H1 (cell line): Measurements from ENCODE around the gene C2CD4A. TPM values are rescaled to one million over a fixed set of nuclear protein-coding genes. Genes with fewer than 3 reads are reported as not detected.

Experiments used
- CTCF ChIA-PET: fragments of 300-600 bp; sonication (Branson Sonifier 250); formaldehyde crosslinking; loops from one replicate; lab custom pipeline; 2021; ENCODE audit not compliant: partially characterized antibody; lab: Charles Lee
- POLR2A ChIA-PET: fragments of 300-600 bp; sonication (Branson Sonifier 250); formaldehyde crosslinking; loops from one replicate; lab custom pipeline; 2021; ENCODE audit warnings: inconsistent platforms; ENCODE audit not compliant: partially characterized antibody; lab: Charles Lee
- DNase-seq, 2 experiments: peaks; one replicate each; pipeline versions ENCODE4 v3.0.0 to v3.0.0-alpha.2; 2010 to 2022; ENCODE audit warnings: low spot score in 2 of 2, low read depth in 1 of 2, mixed read lengths in 1 of 2
- FAIRE-seq: peaks from 2 replicates; lab custom pipeline; 2011; peaks lifted over from hg19 to GRCh38; lab: Jason Lieb, UNC
- H2AFZ ChIP-seq: 2 replicates; pipeline ENCODE4 v1.8.1; 2012; ENCODE audit warnings: low read length, inconsistent platforms
- H2AK5ac ChIP-seq: 2 replicates; pipeline ENCODE4 v1.6.1; 2013; ENCODE audit warnings: low read depth, low read length
- H2BK120ac ChIP-seq: replicated peaks from 2 replicates; pipeline ENCODE3; 2013; ENCODE audit warnings: low read depth, low read length, inconsistent platforms
- H2BK12ac ChIP-seq: 2 replicates; pipeline ENCODE4 v1.6.1; 2013; ENCODE audit warnings: low read depth, low read length
- H2BK15ac ChIP-seq: 2 replicates; pipeline ENCODE4 v1.6.1; 2013; ENCODE audit warnings: low read length
- H2BK20ac ChIP-seq: 2 replicates; pipeline ENCODE4 v1.6.1; 2013; ENCODE audit warnings: low read length
- H2BK5ac ChIP-seq: 2 replicates; pipeline ENCODE4 v1.6.1; 2013; ENCODE audit warnings: low read depth, low read length
- H3K14ac ChIP-seq: 2 replicates; pipeline ENCODE4 v1.6.1; 2013; ENCODE audit warnings: inconsistent platforms; ENCODE audit not compliant: insufficient read length
- H3K18ac ChIP-seq: 2 replicates; pipeline ENCODE4 v1.6.1; 2013; ENCODE audit warnings: low read length; ENCODE audit errors: extremely low read depth
- H3K23ac ChIP-seq: 2 replicates; pipeline ENCODE4 v1.6.1; 2013; ENCODE audit warnings: inconsistent platforms; ENCODE audit not compliant: insufficient read length
- H3K23me2 ChIP-seq: 2 replicates; pipeline ENCODE4 v1.6.1; 2013; ENCODE audit warnings: low read depth, low read length
- H3K27ac ChIP-seq: 2 replicates; pipeline ENCODE4 v1.6.1; 2011; ENCODE audit warnings: low read depth, low read length, inconsistent platforms
- H3K27me3 ChIP-seq, 4 experiments: replicated peaks in 1 of 4; 1 replicate in 1 of 4; 2 replicates in 3 of 4; pipeline versions ENCODE4 v1.6.1 to v1.8.1; 2011 to 2013; ENCODE audit warnings: low read length in 3 of 4, mild to moderate bottlenecking in 3 of 4, inconsistent platforms in 2 of 4, mixed read lengths in 2 of 4, moderate library complexity in 1 of 4; ENCODE audit not compliant: control insufficient read depth in 3 of 4, insufficient read depth in 3 of 4; ENCODE audit errors: extremely low read depth in 1 of 4
- H3K36me3 ChIP-seq, 4 experiments: 2 replicates each; pipeline versions ENCODE4 v1.6.1 to v1.8.1; 2011 to 2013; ENCODE audit warnings: mild to moderate bottlenecking in 4 of 4, low read length in 3 of 4, moderate library complexity in 2 of 4, control low read depth in 1 of 4, inconsistent platforms in 1 of 4; ENCODE audit not compliant: insufficient read depth in 4 of 4, control insufficient read depth in 2 of 4
- H3K4ac ChIP-seq: replicated peaks from 2 replicates; pipeline ENCODE3; 2013; ENCODE audit warnings: low read length, low read depth, mixed read lengths, inconsistent platforms; ENCODE audit not compliant: insufficient read length
- H3K4me1 ChIP-seq, 4 experiments: replicated peaks in 1 of 4; 1 replicate in 1 of 4; 2 replicates in 3 of 4; pipeline versions ENCODE4 v1.6.1 to v1.8.1; 2011 to 2013; ENCODE audit warnings: low read length in 3 of 4, inconsistent platforms in 2 of 4, mixed read lengths in 1 of 4; ENCODE audit not compliant: insufficient read depth in 4 of 4, control insufficient read depth in 3 of 4
- H3K4me2 ChIP-seq, 2 experiments: 2 replicates each; pipeline versions ENCODE4 v1.6.1 to v1.8.1; 2011 to 2013; ENCODE audit warnings: low read depth in 2 of 2, low read length in 2 of 2, control low read depth in 1 of 2, inconsistent platforms in 1 of 2, mild to moderate bottlenecking in 1 of 2; ENCODE audit not compliant: insufficient read depth in 1 of 2
- H3K4me3 ChIP-seq, 4 experiments: fragments of 200-600, 300-600 bp in 1 of 4; sonication (generic), shearing (Covaris generic), sonication (Bioruptor Twin) in 1 of 4; 2 replicates each; pipeline versions ENCODE4 v1.5.1 to v1.8.1; 2011 to 2016; ENCODE audit warnings: low read length in 4 of 4, low read depth in 3 of 4, control low read depth in 2 of 4, inconsistent platforms in 2 of 4, mild to moderate bottlenecking in 2 of 4, mixed read lengths in 1 of 4, moderate library complexity in 1 of 4; ENCODE audit not compliant: insufficient read depth in 2 of 4; ENCODE audit errors: extremely low read depth in 1 of 4
- H3K56ac ChIP-seq: replicated peaks from 2 replicates; pipeline ENCODE3; 2013; ENCODE audit warnings: low read depth, mild to moderate bottlenecking, mixed read lengths, low read length, inconsistent platforms; ENCODE audit not compliant: insufficient read length
- H3K79me1 ChIP-seq: 2 replicates; pipeline ENCODE4 v1.6.1; 2013; ENCODE audit warnings: low read depth, low read length, control low read depth
- H3K79me2 ChIP-seq, 2 experiments: 2 replicates each; pipeline versions ENCODE4 v1.6.1 to v1.8.1; 2012 to 2013; ENCODE audit warnings: low read length in 2 of 2, mild to moderate bottlenecking in 2 of 2, inconsistent platforms in 1 of 2; ENCODE audit not compliant: insufficient read depth in 2 of 2, control insufficient read depth in 1 of 2
- H3K9ac ChIP-seq, 4 experiments: replicated peaks in 1 of 4; 1 replicate in 1 of 4; 2 replicates in 3 of 4; pipeline versions ENCODE4 v1.6.1 to v1.8.1; 2011 to 2013; ENCODE audit warnings: low read depth in 3 of 4, low read length in 3 of 4, control low read depth in 2 of 4, mild to moderate bottlenecking in 2 of 4, moderate library complexity in 2 of 4, inconsistent platforms in 1 of 4; ENCODE audit errors: extremely low read depth in 1 of 4
- H3K9me3 ChIP-seq, 2 experiments: 2 replicates each; pipeline versions ENCODE4 v1.6.1 to v1.8.1; 2012 to 2013; ENCODE audit warnings: mild to moderate bottlenecking in 2 of 2, moderate library complexity in 2 of 2, control low read depth in 1 of 2, inconsistent platforms in 1 of 2, low read depth in 1 of 2, low read length in 1 of 2, mixed read lengths in 1 of 2; ENCODE audit not compliant: insufficient read depth in 2 of 2
- H4K20me1 ChIP-seq, 2 experiments: replicated peaks in 1 of 2; 2 replicates each; pipeline versions ENCODE3 to v1.8.1; 2011 to 2013; ENCODE audit warnings: inconsistent platforms in 2 of 2, low read length in 2 of 2, mild to moderate bottlenecking in 1 of 2; ENCODE audit not compliant: insufficient read depth in 2 of 2, control insufficient read depth in 1 of 2
- H4K5ac ChIP-seq: 2 replicates; pipeline ENCODE4 v1.6.1; 2013; ENCODE audit warnings: low read length, low read depth, mixed read lengths, inconsistent platforms; ENCODE audit not compliant: insufficient read length
- H4K8ac ChIP-seq: 2 replicates; pipeline ENCODE4 v1.8.0; 2013; ENCODE audit warnings: mild to moderate bottlenecking, moderate library complexity, low read length, inconsistent platforms; ENCODE audit not compliant: insufficient read depth; ENCODE audit errors: extremely low read depth
- H4K91ac ChIP-seq: replicated peaks from 2 replicates; pipeline ENCODE3; 2013; ENCODE audit warnings: low read length, mixed read lengths, inconsistent platforms; ENCODE audit not compliant: insufficient read length
- BCL11A ChIP-seq, 2 experiments: IDR thresholded peaks; one replicate each; pipeline ENCODE4 v1.6.1; 2011; ENCODE audit warnings: low read depth in 2 of 2, low read length in 2 of 2, mild to moderate bottlenecking in 2 of 2
- CEBPB ChIP-seq: IDR thresholded peaks from 2 replicates; pipeline ENCODE4 v1.6.1; 2012; ENCODE audit warnings: low read depth, low read length
- CTCF ChIP-seq, 3 experiments: IDR thresholded peaks; 1 replicate in 2 of 3; 2 replicates in 1 of 3; pipeline versions ENCODE4 v1.5.1 to v1.6.1; 2011; ENCODE audit warnings: low read length in 3 of 3, mild to moderate bottlenecking in 3 of 3, inconsistent platforms in 2 of 3, low read depth in 1 of 3, moderate library complexity in 1 of 3; ENCODE audit not compliant: insufficient read depth in 1 of 3; ENCODE audit errors: control extremely low read depth in 1 of 3
- EZH2 ChIP-seq: fragments of 200-600 bp; sonication (generic); IDR thresholded peaks from 2 replicates; pipeline ENCODE4 v1.7.1; 2012; ENCODE audit warnings: low read depth, mild to moderate bottlenecking, moderate library complexity, low read length, inconsistent platforms; ENCODE audit not compliant: severe bottlenecking
- GABPA ChIP-seq: IDR thresholded peaks from 2 replicates; pipeline ENCODE4 v1.6.1; 2011; ENCODE audit warnings: mild to moderate bottlenecking, low read length, moderate library complexity, borderline replicate concordance; ENCODE audit not compliant: insufficient read depth
- KDM1A ChIP-seq: fragments of 200-600, 300-600 bp; sonication (generic); IDR thresholded peaks from 2 replicates; pipeline ENCODE4 v1.7.1; 2016; ENCODE audit warnings: mild to moderate bottlenecking, low read length, borderline replicate concordance
- POLR2AphosphoS5 ChIP-seq: IDR thresholded peaks from 2 replicates; pipeline ENCODE4 v1.6.1; 2011; ENCODE audit warnings: low read depth, low read length
- POU5F1 ChIP-seq: IDR thresholded peaks from 2 replicates; pipeline ENCODE4 v1.6.1; 2011; ENCODE audit warnings: low read depth, mild to moderate bottlenecking, low read length, moderate library complexity
- SRF ChIP-seq: IDR thresholded peaks from 2 replicates; pipeline ENCODE4 v1.6.1; 2011; ENCODE audit warnings: mild to moderate bottlenecking, low read depth, low read length, moderate library complexity
- WGBS, 2 experiments: shearing (Covaris generic) in 1 of 2; methylation state at CpG; one replicate each; pipeline versions ENCODE4 v1.1.6 to v1.1.7; 2013 to 2015; ENCODE audit warnings: low lambda C conversion rate in 2 of 2, mixed read lengths in 2 of 2, inconsistent platforms in 1 of 2, low coverage in 1 of 2, missing lambda C conversion rate in 1 of 2; ENCODE audit not compliant: insufficient replicate concordance in 2 of 2, insufficient coverage in 1 of 2, insufficient read length in 1 of 2; ENCODE audit errors: extremely low coverage in 1 of 2, missing lambda C conversion rate in 1 of 2; 5-methylcytosine and 5-hydroxymethylcytosine counted together
- polyA plus RNA-seq, 7 experiments: library from polyadenylated mRNA; depleted of rRNA in 3 of 7; stranded (reverse) in 5 of 7; unstranded in 2 of 7; fragments of >200 nt in 5 of 7; fragments of 200-250 nt in 2 of 7; gene quantifications; 1 replicate in 5 of 7; 2 replicates in 1 of 7; 4 replicates in 1 of 7; pipeline versions ENCODE4 v1.2.1 to v1.2.3, GENCODE V29; 2011 to 2013; ENCODE audit warnings: missing spikeins in 2 of 7, mixed read lengths in 2 of 7
- total RNA-seq: library from RNA; stranded (reverse); fragmentation: NEBNext Ultra II Directional; extraction: Animal tissue kit (Norgen Biotek cat#: 25700); gene quantifications from 2 replicates; pipeline ENCODE4 v1.2.1, GENCODE V29; 2021

Gene C2CD4A
- total and polyA plus RNA-seq, 2 of the 8 experiments (the other 6 are each of a cell fraction or from before 2014, with no cell fraction given), result not detected

GRCh38 chr15:62047282-62047827 is 19.4 kb upstream of the C2CD4A start:
- no peaks in the 10 kb centered on the region for H3K23me2 ChIP-seq
- TF ChIP-seq POLR2AphosphoS5 (no peak), CTCF (IDR thresholded peaks at IDR 0.05; ENCODE audit: control extremely low read depth in 1 of 3, insufficient read depth in 1 of 3, low read depth in 1 of 3, low read length in 3 of 3) (no peak), SRF (no peak), EZH2 (no peak), GABPA (no peak), BCL11A (IDR thresholded peaks at IDR 0.05; ENCODE audit: low read depth in 2 of 2, low read length in 2 of 2) (no peak), CEBPB (no peak), POU5F1 (no peak), KDM1A (no peak)

More at GRCh38 chr15:62047282-62047827, 19.4 kb upstream of the C2CD4A start:
- H3K79me2 ChIP-seq, result no peaks in the 10 kb centered on the region
- H3K4ac ChIP-seq, result no peak overlapping the region
- H2BK5ac ChIP-seq, result no peak overlapping the region
- no peak overlapping the region for H3K4me3 ChIP-seq
- no peak for DNase-seq
- no peak overlapping the region for H3K27ac ChIP-seq
- 85% methylated on average over 2 of the region's 2 CpGs; no CpG with 5 or more reads in 1 of the 2 experiments for WGBS, 2 experiments
- ChIA-PET POLR2A (no interaction called here), CTCF (no interaction called here)
- H2AK5ac ChIP-seq, result no peak overlapping the region
- no peak overlapping the region for H2BK120ac ChIP-seq
- no peaks in the 10 kb centered on the region for H3K79me1 ChIP-seq
- FAIRE-seq, result no peak
- H3K56ac ChIP-seq, result no peak overlapping the region
- no peak overlapping the region for H2BK20ac ChIP-seq
- no peaks in the 10 kb centered on the region for H3K4me1 ChIP-seq
- no peaks in the 10 kb centered on the region for H4K20me1 ChIP-seq
- H3K27me3 ChIP-seq, result no peaks in the 10 kb centered on the region
- no peak overlapping the region for H2BK12ac ChIP-seq
- H4K8ac ChIP-seq, result no peak overlapping the region
- no peak overlapping the region for H3K23ac ChIP-seq
- H4K5ac ChIP-seq, result no peak overlapping the region
- H3K18ac ChIP-seq, result no peak overlapping the region
- no peaks in the 10 kb centered on the region for H3K36me3 ChIP-seq
- no peaks in the 10 kb centered on the region for H3K9me3 ChIP-seq
- H3K14ac ChIP-seq, result no peak overlapping the region
- no peak overlapping the region for H2AFZ ChIP-seq
- H3K9ac ChIP-seq, result no peak overlapping the region
- no peak overlapping the region for H2BK15ac ChIP-seq
- no peak overlapping the region for H4K91ac ChIP-seq
- no peak overlapping the region for H3K4me2 ChIP-seq
